Measurements from ENCODE around the gene RDX. TPM values are rescaled to one million over a fixed set of nuclear protein-coding genes. Genes with fewer than 3 reads are reported as not detected.

Gene RDX
- total and polyA plus RNA-seq, 2 of the 13 experiments (the other 11 are each of a cell fraction or from before 2014, with no cell fraction given): 20.7 to 63.1 TPM

DNA sequence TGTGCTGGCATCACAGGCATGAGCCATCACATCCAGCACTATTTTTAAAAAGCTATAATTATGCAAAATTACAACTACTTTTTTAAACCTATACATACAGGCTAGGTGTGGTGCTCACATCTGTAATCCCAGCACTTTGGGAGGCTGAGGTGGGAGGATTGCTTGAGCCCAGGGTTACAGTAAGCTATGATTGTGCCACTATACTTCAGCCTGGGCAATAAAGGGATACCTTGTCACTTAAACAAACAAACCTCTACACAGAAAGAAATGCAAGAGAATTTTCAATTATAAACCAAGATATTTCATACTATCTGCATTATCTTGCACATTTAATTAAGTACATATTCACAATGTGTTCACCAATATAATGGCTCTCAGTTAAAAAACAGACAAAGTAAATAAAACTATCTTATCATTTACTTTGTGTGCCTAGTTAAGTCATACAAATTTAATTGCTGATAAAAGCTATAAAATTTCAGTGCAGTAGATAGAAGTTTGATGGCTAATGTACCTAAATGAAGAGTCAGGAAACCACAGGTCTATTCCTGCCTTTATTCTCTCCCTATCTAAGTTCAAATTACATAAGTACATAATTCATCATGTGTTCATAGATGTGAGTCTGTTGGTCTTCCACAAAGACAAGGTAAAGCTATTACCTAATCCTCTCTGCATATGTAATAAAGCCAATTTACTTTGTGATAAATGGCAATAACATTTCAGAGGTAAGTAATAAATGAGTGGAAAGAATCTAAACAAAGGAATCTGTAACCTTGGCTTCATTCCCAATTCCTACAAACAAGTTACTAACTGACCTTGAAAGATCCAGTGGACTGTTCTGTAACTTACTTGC lies 9.0 kb upstream of the RDX start (continued):
- TF ChIP-seq SOX13 (IDR thresholded peaks at IDR 0.05): no peak
- TF ChIP-seq SOX13 (CRISPR knock-in tag; conservative IDR thresholded peaks at IDR 0.05 in 1 of 2, IDR thresholded peaks at IDR 0.05 in 1 of 2): peak in 1 of 2 experiments; percentile 81; a peak in 2 of 4 replicates
- no peak for TF ChIP-seq RARA (CRISPR knock-in tag; IDR thresholded peaks at IDR 0.05)
- TF ChIP-seq, protein P1, sequence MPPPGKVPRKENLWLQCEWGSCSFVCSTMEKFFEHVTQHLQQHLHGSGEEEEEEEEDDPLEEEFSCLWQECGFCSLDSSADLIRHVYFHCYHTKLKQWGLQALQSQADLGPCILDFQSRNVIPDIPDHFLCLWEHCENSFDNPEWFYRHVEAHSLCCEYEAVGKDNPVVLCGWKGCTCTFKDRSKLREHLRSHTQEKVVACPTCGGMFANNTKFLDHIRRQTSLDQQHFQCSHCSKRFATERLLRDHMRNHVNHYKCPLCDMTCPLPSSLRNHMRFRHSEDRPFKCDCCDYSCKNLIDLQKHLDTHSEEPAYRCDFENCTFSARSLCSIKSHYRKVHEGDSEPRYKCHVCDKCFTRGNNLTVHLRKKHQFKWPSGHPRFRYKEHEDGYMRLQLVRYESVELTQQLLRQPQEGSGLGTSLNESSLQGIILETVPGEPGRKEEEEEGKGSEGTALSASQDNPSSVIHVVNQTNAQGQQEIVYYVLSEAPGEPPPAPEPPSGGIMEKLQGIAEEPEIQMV (CRISPR knock-in tag; IDR thresholded peaks at IDR 0.05; ENCODE audit: low read depth): no peak
- no peak for TF ChIP-seq ZNF484 (CRISPR knock-in tag; IDR thresholded peaks at IDR 0.05; ENCODE audit: borderline replicate concordance, low read depth)
- no peak for TF ChIP-seq ZNF615 (CRISPR knock-in tag; IDR thresholded peaks at IDR 0.05; ENCODE audit: borderline replicate concordance)
- TF ChIP-seq, protein P2, sequence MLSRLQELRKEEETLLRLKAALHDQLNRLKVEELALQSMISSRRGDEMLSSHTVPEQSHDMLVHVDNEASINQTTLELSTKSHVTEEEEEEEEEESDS (CRISPR knock-in tag; IDR thresholded peaks at IDR 0.05; ENCODE audit: borderline replicate concordance): no peak
- no peak for TF ChIP-seq SP2 (CRISPR knock-in tag; IDR thresholded peaks at IDR 0.05)
- no peak for TF ChIP-seq FOXA1 (IDR thresholded peaks at IDR 0.05)
- peak; percentile 35; the same call in 1 of the 2 replicates for TF ChIP-seq FOXA1 (CRISPR knock-in tag; IDR thresholded peaks at IDR 0.05)
- TF ChIP-seq, protein P3, sequence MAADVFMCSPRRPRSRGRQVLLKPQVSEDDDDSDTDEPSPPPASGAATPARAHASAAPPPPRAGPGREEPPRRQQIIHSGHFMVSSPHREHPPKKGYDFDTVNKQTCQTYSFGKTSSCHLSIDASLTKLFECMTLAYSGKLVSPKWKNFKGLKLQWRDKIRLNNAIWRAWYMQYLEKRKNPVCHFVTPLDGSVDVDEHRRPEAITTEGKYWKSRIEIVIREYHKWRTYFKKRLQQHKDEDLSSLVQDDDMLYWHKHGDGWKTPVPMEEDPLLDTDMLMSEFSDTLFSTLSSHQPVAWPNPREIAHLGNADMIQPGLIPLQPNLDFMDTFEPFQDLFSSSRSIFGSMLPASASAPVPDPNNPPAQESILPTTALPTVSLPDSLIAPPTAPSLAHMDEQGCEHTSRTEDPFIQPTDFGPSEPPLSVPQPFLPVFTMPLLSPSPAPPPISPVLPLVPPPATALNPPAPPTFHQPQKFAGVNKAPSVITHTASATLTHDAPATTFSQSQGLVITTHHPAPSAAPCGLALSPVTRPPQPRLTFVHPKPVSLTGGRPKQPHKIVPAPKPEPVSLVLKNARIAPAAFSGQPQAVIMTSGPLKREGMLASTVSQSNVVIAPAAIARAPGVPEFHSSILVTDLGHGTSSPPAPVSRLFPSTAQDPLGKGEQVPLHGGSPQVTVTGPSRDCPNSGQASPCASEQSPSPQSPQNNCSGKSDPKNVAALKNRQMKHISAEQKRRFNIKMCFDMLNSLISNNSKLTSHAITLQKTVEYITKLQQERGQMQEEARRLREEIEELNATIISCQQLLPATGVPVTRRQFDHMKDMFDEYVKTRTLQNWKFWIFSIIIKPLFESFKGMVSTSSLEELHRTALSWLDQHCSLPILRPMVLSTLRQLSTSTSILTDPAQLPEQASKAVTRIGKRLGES (CRISPR knock-in tag; IDR thresholded peaks at IDR 0.05; ENCODE audit: borderline replicate concordance): no peak
- TF ChIP-seq, protein P4, sequence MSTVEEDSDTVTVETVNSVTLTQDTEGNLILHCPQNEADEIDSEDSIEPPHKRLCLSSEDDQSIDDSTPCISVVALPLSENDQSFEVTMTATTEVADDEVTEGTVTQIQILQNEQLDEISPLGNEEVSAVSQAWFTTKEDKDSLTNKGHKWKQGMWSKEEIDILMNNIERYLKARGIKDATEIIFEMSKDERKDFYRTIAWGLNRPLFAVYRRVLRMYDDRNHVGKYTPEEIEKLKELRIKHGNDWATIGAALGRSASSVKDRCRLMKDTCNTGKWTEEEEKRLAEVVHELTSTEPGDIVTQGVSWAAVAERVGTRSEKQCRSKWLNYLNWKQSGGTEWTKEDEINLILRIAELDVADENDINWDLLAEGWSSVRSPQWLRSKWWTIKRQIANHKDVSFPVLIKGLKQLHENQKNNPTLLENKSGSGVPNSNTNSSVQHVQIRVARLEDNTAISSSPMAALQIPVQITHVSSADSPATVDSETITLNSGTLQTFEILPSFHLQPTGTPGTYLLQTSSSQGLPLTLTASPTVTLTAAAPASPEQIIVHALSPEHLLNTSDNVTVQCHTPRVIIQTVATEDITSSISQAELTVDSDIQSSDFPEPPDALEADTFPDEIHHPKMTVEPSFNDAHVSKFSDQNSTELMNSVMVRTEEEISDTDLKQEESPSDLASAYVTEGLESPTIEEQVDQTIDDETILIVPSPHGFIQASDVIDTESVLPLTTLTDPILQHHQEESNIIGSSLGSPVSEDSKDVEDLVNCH (CRISPR knock-in tag; IDR thresholded peaks at IDR 0.05): no peak
- no peak for TF ChIP-seq CBX2 (IDR thresholded peaks at IDR 0.05; ENCODE audit: low read depth, low read length)
- no peak for TF ChIP-seq CBX2 (CRISPR knock-in tag; IDR thresholded peaks at IDR 0.05; ENCODE audit: low read depth)
- TF ChIP-seq, protein P5, sequence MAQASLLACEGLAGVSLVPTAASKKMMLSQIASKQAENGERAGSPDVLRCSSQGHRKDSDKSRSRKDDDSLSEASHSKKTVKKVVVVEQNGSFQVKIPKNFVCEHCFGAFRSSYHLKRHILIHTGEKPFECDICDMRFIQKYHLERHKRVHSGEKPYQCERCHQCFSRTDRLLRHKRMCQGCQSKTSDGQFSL (CRISPR knock-in tag; IDR thresholded peaks at IDR 0.05): no peak
- no peak for TF ChIP-seq PCBP1 (IDR thresholded peaks at IDR 0.05; ENCODE audit: borderline replicate concordance, low read depth, low read length)
- no peak for TF ChIP-seq ZKSCAN8 (CRISPR knock-in tag; IDR thresholded peaks at IDR 0.05; ENCODE audit: borderline replicate concordance)
- no peak for TF ChIP-seq ZSCAN25 (CRISPR knock-in tag; IDR thresholded peaks at IDR 0.05)
- no peak for TF ChIP-seq SOX6 (IDR thresholded peaks at IDR 0.05)
- peak; percentile 55; the same call in 1 of the 2 replicates for TF ChIP-seq SOX6 (CRISPR knock-in tag; IDR thresholded peaks at IDR 0.05)
- TF ChIP-seq ZNF510 (CRISPR knock-in tag; IDR thresholded peaks at IDR 0.05; ENCODE audit: low read depth): no peak
- TF ChIP-seq FOXM1 (CRISPR knock-in tag; IDR thresholded peaks at IDR 0.05): no peak
- no peak for TF ChIP-seq DMAP1 (CRISPR knock-in tag; IDR thresholded peaks at IDR 0.05)

Data from HepG2 (cell line).